Fibroblast of skin of left quadriceps (primary cell): ENCODE measurements around the gene USP6.
"Not testable (repeated sequence)": the region's sequence is repeated elsewhere in the genome, so short reads cannot be mapped to it uniquely, and the experiment has no call there.

ENCODE experiments used
- DNase-seq, 2 experiments: peaks; one replicate each; pipeline ENCODE4 v3.0.0-alpha.2; 2013; ENCODE audit warnings: low read depth in 2 of 2

Gene USP6

GRCh38 chr17:5135726-5136579, 20.1 kb downstream of the USP6 start:
- no peak for DNase-seq

GRCh38 chr17:5136580-5137412, 21.0 kb downstream of the USP6 start:
- DNase-seq, result not testable (repeated sequence)

GRCh38 chr17:5137511-5138197, 21.8 kb downstream of the USP6 start:
- DNase-seq, result not testable (repeated sequence)

GRCh38 chr17:5138198-5138544, 22.3 kb downstream of the USP6 start:
- DNase-seq, result not testable (repeated sequence)

- DNase-seq, result no peak
These were observed 23.0 kb downstream of the USP6 start for GRCh38 chr17:5138616-5139457.

- no peak for DNase-seq
These were observed 23.6 kb downstream of the USP6 start for GRCh38 chr17:5139458-5139732.

- DNase-seq, result not testable (repeated sequence)
These were observed 27.0 kb downstream of the USP6 start for GRCh38 chr17:5142877-5143276.

GRCh38 chr17:5146122-5146521, 30.3 kb downstream of the USP6 start:
- not testable (repeated sequence) for DNase-seq

GRCh38 chr17:5160702-5161101, 44.9 kb downstream of the USP6 start:
- not testable (repeated sequence) for DNase-seq

GRCh38 chr17:5161793-5162192, 46.0 kb downstream of the USP6 start:
- not testable (repeated sequence) for DNase-seq

- DNase-seq, result no peak
These were observed 48.6 kb downstream of the USP6 start for GRCh38 chr17:5164436-5164835.

GRCh38 chr17:5165791-5166564, 50.1 kb downstream of the USP6 start:
- DNase-seq, result peak; percentile 4 to 11

- DNase-seq, result not testable (repeated sequence)
These were observed 59.2 kb downstream of the USP6 start for GRCh38 chr17:5175027-5175426.

GRCh38 chr17:5179003-5179402, 63.2 kb downstream of the USP6 start:
- DNase-seq, result no peak

- no peak for DNase-seq
These were observed 65.9 kb downstream of the USP6 start for GRCh38 chr17:5181509-5182305.

GRCh38 chr17:5182597-5183409, 67.0 kb downstream of the USP6 start:
- no peak for DNase-seq

GRCh38 chr17:5183410-5183793, 67.6 kb downstream of the USP6 start:
- DNase-seq, result no peak

- DNase-seq, result no peak
These were observed 68.5 kb downstream of the USP6 start for GRCh38 chr17:5184288-5184687.
